OCI-M1 (cell line): Measurements from ENCODE around the gene IL12RB2.

Source experiments
- DNase-seq: peaks from one replicate; lab custom pipeline; 2025; lab: John Stamatoyannopoulos, UW

Gene IL12RB2

GRCh38 chr1:67313934-67314671 lies 6.4 kb downstream of the IL12RB2 start:
- DNase-seq, result no peak

- DNase-seq, result no peak
Measured at GRCh38 chr1:67314696-67315095, 7.0 kb downstream of the IL12RB2 start.

GRCh38 chr1:67316180-67316902 lies 8.7 kb downstream of the IL12RB2 start:
- no peak for DNase-seq

- no peak for DNase-seq
Measured at GRCh38 chr1:67316918-67317317, 9.2 kb downstream of the IL12RB2 start.

GRCh38 chr1:67317803-67318202 lies 10.1 kb downstream of the IL12RB2 start:
- DNase-seq, result no peak

GRCh38 chr1:67322442-67322841 lies 14.8 kb downstream of the IL12RB2 start:
- DNase-seq, result no peak

- no peak for DNase-seq
Measured at GRCh38 chr1:67323087-67323486, 15.4 kb downstream of the IL12RB2 start.

GRCh38 chr1:67324068-67324467 lies 16.4 kb downstream of the IL12RB2 start:
- no peak for DNase-seq

- DNase-seq, result no peak
Measured at GRCh38 chr1:67327864-67328466, 20.3 kb downstream of the IL12RB2 start.

- DNase-seq, result no peak
Measured at GRCh38 chr1:67332653-67333529, 25.2 kb downstream of the IL12RB2 start.

GRCh38 chr1:67333603-67334002 lies 25.9 kb downstream of the IL12RB2 start:
- DNase-seq, result no peak

GRCh38 chr1:67335411-67335810 lies 27.7 kb downstream of the IL12RB2 start:
- DNase-seq, result no peak

- DNase-seq, result no peak
Measured at GRCh38 chr1:67336157-67336556, 28.5 kb downstream of the IL12RB2 start.

GRCh38 chr1:67336783-67337182 lies 29.1 kb downstream of the IL12RB2 start:
- no peak for DNase-seq

GRCh38 chr1:67338642-67339041 lies 31.0 kb downstream of the IL12RB2 start:
- no peak for DNase-seq

GRCh38 chr1:67339623-67340343 lies 32.1 kb downstream of the IL12RB2 start:
- DNase-seq, result no peak

- DNase-seq, result no peak
Measured at GRCh38 chr1:67342076-67342890, 34.6 kb downstream of the IL12RB2 start.

GRCh38 chr1:67345556-67345955 lies 37.9 kb downstream of the IL12RB2 start:
- DNase-seq, result no peak

- DNase-seq, result no peak
Measured at GRCh38 chr1:67346982-67347381, 39.3 kb downstream of the IL12RB2 start.

- peak; percentile 51 for DNase-seq
Measured at GRCh38 chr1:67347688-67348472, 40.2 kb downstream of the IL12RB2 start.
